GM12878 (cell line): ENCODE results near the gene FARS2. TPM values are rescaled to one million over a fixed set of nuclear protein-coding genes. Genes with fewer than 3 reads are reported as not detected.

Experiments
- ATAC-seq: fragments of 200-7000 bp; cut with Tn5 transposase; 3 replicates; pipeline ENCODE4 v1.9.1; 2020; ENCODE audit warnings: mild to moderate bottlenecking, moderate library complexity
- BruUV-seq: library from RNA; stranded (reverse); fragments of 400-500 nt; replicated peaks from 2 replicates; lab custom pipeline; 2021; lab: Mats Ljungman, UMichigan
- CTCF ChIA-PET: fragments of 300-600 bp; sonication (Branson Sonifier 250); formaldehyde crosslinking; extraction: SDS; loops from one replicate; lab custom pipeline; 2021; ENCODE audit warnings: inconsistent platforms; lab: Yijun Ruan, JAX
- POLR2A ChIA-PET: fragments of 350-600 bp; formaldehyde crosslinking; extraction: SDS; loops from one replicate; lab custom pipeline; 2021; ENCODE audit warnings: inconsistent platforms; lab: Charles Lee
- RAD21 ChIA-PET: fragments of 300-600 bp; sonication (Branson Sonifier 250); formaldehyde crosslinking; loops from one replicate; lab custom pipeline; 2023; ENCODE audit warnings: antibody characterized with exemption; ENCODE audit not compliant: unreplicated experiment; lab: Charles Lee
- SMC1A ChIA-PET: fragments of 300-600 bp; sonication (Branson Sonifier 250); formaldehyde crosslinking; loops from one replicate; lab custom pipeline; 2023; ENCODE audit not compliant: unreplicated experiment, uncharacterized antibody; lab: Charles Lee
- DNase-seq: peaks from one replicate; pipeline ENCODE4 v3.0.0-alpha.2; 2011; ENCODE audit warnings: low read depth, low spot score
- FAIRE-seq: peaks from 3 replicates; lab custom pipeline; 2011; peaks lifted over from hg19 to GRCh38; lab: Jason Lieb, UNC
- H2AFZ ChIP-seq: 2 replicates; pipeline ENCODE4 v1.6.0; 2011; ENCODE audit warnings: low read depth, low read length, control low read depth; ENCODE audit not compliant: control insufficient read depth
- H3K27ac ChIP-seq: 2 replicates; pipeline ENCODE4 v1.5.1; 2011; ENCODE audit warnings: control low read depth; ENCODE audit not compliant: control insufficient read depth, insufficient read depth
- H3K27me3 ChIP-seq, 2 experiments: replicated peaks in 1 of 2; 2 replicates each; pipeline versions ENCODE4 v1.6.0 to v1.6.1; 2011; ENCODE audit warnings: low read length in 1 of 2; ENCODE audit not compliant: control insufficient read depth in 2 of 2, insufficient read depth in 2 of 2
- H3K36me3 ChIP-seq, 2 experiments: 2 replicates each; pipeline ENCODE4 v1.5.1; 2011; ENCODE audit warnings: low read length in 1 of 2; ENCODE audit not compliant: control insufficient read depth in 2 of 2, insufficient read depth in 2 of 2
- H3K4me1 ChIP-seq: 2 replicates; pipeline ENCODE4 v1.6.1; 2011; ENCODE audit warnings: mild to moderate bottlenecking, low read length, moderate library complexity, mixed read lengths; ENCODE audit not compliant: control insufficient read depth, insufficient read depth
- H3K4me2 ChIP-seq: 2 replicates; pipeline ENCODE4 v1.6.0; 2011; ENCODE audit warnings: control low read depth; ENCODE audit not compliant: control insufficient read depth, insufficient read depth
- H3K4me3 ChIP-seq: fragments of 200-600 bp; sonication (generic); 2 replicates; pipeline ENCODE4 v1.5.1; 2016
- H3K79me2 ChIP-seq: 2 replicates; pipeline ENCODE4 v1.6.0; 2011; ENCODE audit warnings: low read length; ENCODE audit not compliant: control insufficient read depth, insufficient read depth
- H3K9ac ChIP-seq: 2 replicates; pipeline ENCODE4 v1.8.0; 2011; ENCODE audit warnings: low read length, control low read depth, mixed read lengths; ENCODE audit not compliant: control insufficient read depth, insufficient read depth
- H3K9me3 ChIP-seq: replicated peaks from 3 replicates; pipeline ENCODE4 v1.5.1; 2011; ENCODE audit warnings: mild to moderate bottlenecking, low read length; ENCODE audit not compliant: control insufficient read depth, insufficient read depth
- H4K20me1 ChIP-seq: 2 replicates; pipeline ENCODE4 v1.6.0; 2011; ENCODE audit not compliant: control insufficient read depth, insufficient read depth
- BRCA1 ChIP-seq: IDR thresholded peaks from 2 replicates; pipeline ENCODE4 v1.6.1; 2011; ENCODE audit warnings: low read depth, low read length, improper control_type of control experiment
- GABPA ChIP-seq: IDR thresholded peaks from 2 replicates; pipeline ENCODE4 v1.6.1; 2014; ENCODE audit warnings: antibody characterized with exemption, low read depth, mild to moderate bottlenecking, inconsistent platforms
- GATAD2B ChIP-seq: fragments of 450-650 bp; conservative IDR thresholded peaks from 2 replicates; pipeline ENCODE4 v1.6.1; 2017; ENCODE audit warnings: low read depth, mild to moderate bottlenecking, moderate library complexity
- RAD21 ChIP-seq: IDR thresholded peaks from 2 replicates; pipeline ENCODE4 v1.6.1; 2011; ENCODE audit warnings: mild to moderate bottlenecking, low read depth, low read length, moderate library complexity; ENCODE audit not compliant: insufficient read depth
- RBBP5 ChIP-seq: fragments of 200-600 bp; sonication (generic); conservative IDR thresholded peaks from 2 replicates; pipeline ENCODE4 v1.6.1; 2016
- TCF12 ChIP-seq: IDR thresholded peaks from 2 replicates; pipeline ENCODE4 v1.6.1; 2011; ENCODE audit warnings: low read depth, mild to moderate bottlenecking, low read length
- WGBS: methylation state at CpG from one replicate; pipeline ENCODE4 v1.1.6; 2016; ENCODE audit warnings: low lambda C conversion rate; ENCODE audit not compliant: insufficient replicate concordance, insufficient coverage; ENCODE audit errors: missing lambda C conversion rate; 5-methylcytosine and 5-hydroxymethylcytosine counted together
- in situ Hi-C: fragments of 300-500 bp; cut with MboI; formaldehyde crosslinking; loops from 9 replicates; pipeline ENCODE4 v1.14.3; 2018; ENCODE audit warnings: mixed read lengths
- intact Hi-C: fragments of 100-400 bp; cut with micrococcal nuclease; formaldehyde crosslinking; loops from one replicate; pipeline ENCODE4 v1.14.2; 2022; ENCODE audit not compliant: unreplicated experiment
- polyA plus RNA-seq, 11 experiments: library from polyadenylated mRNA; depleted of rRNA in 4 of 11; unstranded in 6 of 11; stranded (reverse) in 5 of 11; fragments of >200 nt; fragmentation: Nextera tagmentation in 4 of 11; fragmentation: Illumina TruSeq in 1 of 11; extraction: Ambion mirVana in 4 of 11; extraction: Trizol in 1 of 11; gene quantifications; 1 replicate in 1 of 11; 2 replicates in 10 of 11; pipeline versions ENCODE4 v1.2.1 to v1.2.3, GENCODE V29; 2011 to 2016; ENCODE audit warnings: inconsistent platforms in 2 of 11, missing spikeins in 2 of 11, low read depth in 1 of 11
- total RNA-seq, 4 experiments: library from RNA; depleted of rRNA in 3 of 4; stranded (reverse); fragments of >200 nt in 3 of 4; fragmentation: Illumina TruSeq in 1 of 4; extraction: Trizol in 1 of 4; gene quantifications; 2 replicates each; pipeline versions ENCODE4 v1.2.1 to v1.2.3, GENCODE V29; 2013 to 2021
- TF ChIP-seq, protein P1 (sequence below): fragments of 450-650 bp; IDR thresholded peaks from 2 replicates; pipeline ENCODE4 v1.6.1; 2017; ENCODE audit warnings: antibody characterized with exemption, mild to moderate bottlenecking, moderate library complexity

The FARS2 gene
- total and polyA plus RNA-seq, 10 of the 15 experiments (the other 5 are each of a cell fraction or from before 2014, with no cell fraction given), result 16.8 to 46.7 (median 25.6) TPM

DNA sequence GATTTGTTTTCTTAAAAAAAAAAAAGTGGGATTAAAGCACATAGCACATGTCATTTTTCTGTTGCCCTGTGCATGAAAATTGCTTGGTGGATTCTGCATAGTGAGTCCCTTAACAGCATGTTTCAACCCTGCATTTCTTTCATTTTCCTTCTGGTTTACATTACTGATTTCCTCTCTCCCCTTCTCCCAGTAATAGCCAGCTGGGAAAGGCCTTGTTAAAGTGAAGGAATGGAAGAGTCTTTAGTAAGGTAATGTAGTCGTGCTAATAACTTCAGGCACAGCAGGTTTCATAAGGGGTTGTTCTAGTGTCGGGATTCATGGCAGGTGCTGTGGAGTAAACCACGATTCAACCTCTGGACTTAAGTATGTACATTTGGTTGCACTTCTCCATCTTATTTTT lies 202.4 kb downstream of the FARS2 start:
- BruUV-seq, result no TSS peak
- TF ChIP-seq TCF12 (no peak), RAD21 (no peak), GATAD2B (no peak), BRCA1 (no peak), GABPA (no peak), RBBP5 (no peak)
- TF ChIP-seq, protein P1, sequence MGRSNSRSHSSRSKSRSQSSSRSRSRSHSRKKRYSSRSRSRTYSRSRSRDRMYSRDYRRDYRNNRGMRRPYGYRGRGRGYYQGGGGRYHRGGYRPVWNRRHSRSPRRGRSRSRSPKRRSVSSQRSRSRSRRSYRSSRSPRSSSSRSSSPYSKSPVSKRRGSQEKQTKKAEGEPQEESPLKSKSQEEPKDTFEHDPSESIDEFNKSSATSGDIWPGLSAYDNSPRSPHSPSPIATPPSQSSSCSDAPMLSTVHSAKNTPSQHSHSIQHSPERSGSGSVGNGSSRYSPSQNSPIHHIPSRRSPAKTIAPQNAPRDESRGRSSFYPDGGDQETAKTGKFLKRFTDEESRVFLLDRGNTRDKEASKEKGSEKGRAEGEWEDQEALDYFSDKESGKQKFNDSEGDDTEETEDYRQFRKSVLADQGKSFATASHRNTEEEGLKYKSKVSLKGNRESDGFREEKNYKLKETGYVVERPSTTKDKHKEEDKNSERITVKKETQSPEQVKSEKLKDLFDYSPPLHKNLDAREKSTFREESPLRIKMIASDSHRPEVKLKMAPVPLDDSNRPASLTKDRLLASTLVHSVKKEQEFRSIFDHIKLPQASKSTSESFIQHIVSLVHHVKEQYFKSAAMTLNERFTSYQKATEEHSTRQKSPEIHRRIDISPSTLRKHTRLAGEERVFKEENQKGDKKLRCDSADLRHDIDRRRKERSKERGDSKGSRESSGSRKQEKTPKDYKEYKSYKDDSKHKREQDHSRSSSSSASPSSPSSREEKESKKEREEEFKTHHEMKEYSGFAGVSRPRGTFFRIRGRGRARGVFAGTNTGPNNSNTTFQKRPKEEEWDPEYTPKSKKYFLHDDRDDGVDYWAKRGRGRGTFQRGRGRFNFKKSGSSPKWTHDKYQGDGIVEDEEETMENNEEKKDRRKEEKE, result no peak

More for the DNA sequence above, 202.4 kb downstream of the FARS2 start:
- H3K4me1 ChIP-seq, result no peaks in the 10 kb centered on the region
- no peaks in the 10 kb centered on the region for H3K27me3 ChIP-seq
- SMC1A ChIA-PET, result no interaction called here
- POLR2A ChIA-PET, result no interaction called here
- CTCF ChIA-PET, result no interaction called here
- ATAC-seq (no peak), DNase-seq (no peak), FAIRE-seq (no peak)
- no peaks in the 10 kb centered on the region for H3K79me2 ChIP-seq
- RAD21 ChIA-PET, result no interaction called here
- no peak overlapping the region for H3K9ac ChIP-seq
- 58% methylated on average over 3 of the region's 3 CpGs for WGBS
- H3K4me2 ChIP-seq, result no peak overlapping the region
- no peaks in the 10 kb centered on the region for H3K9me3 ChIP-seq
- no peaks in the 10 kb centered on the region for H3K36me3 ChIP-seq
- H4K20me1 ChIP-seq, result no peaks in the 10 kb centered on the region
- no peak overlapping the region for H3K27ac ChIP-seq
- in situ Hi-C loops, result no loop called here
- no peak overlapping the region for H2AFZ ChIP-seq
- no peak overlapping the region for H3K4me3 ChIP-seq
- intact Hi-C loops, result no loop called here
